ENCODE data around the gene TMOD4.

The TMOD4 gene

GRCh38 chr1:151176514-151177045, 799 bp upstream of the TMOD4 start:
- DNase-seq (ENCODE audit: low read depth in 2 of 3, low spot score in 2 of 3), result no peak

- DNase-seq (ENCODE audit: low read depth in 2 of 3, low spot score in 2 of 3), result no peak
Measured at GRCh38 chr1:151175041-151175741, 590 bp downstream of the TMOD4 start.

- DNase-seq (ENCODE audit: low read depth in 2 of 3, low spot score in 2 of 3), result no peak
Measured at GRCh38 chr1:151171190-151171589, 4.6 kb downstream of the TMOD4 start.

- DNase-seq (ENCODE audit: low read depth in 2 of 3, low spot score in 2 of 3), result no peak
Measured at GRCh38 chr1:151167116-151167515, 8.7 kb downstream of the TMOD4 start.

GRCh38 chr1:151166505-151166956, 9.2 kb downstream of the TMOD4 start:
- DNase-seq (ENCODE audit: low read depth in 2 of 3, low spot score in 2 of 3), result no peak

GRCh38 chr1:151165738-151166504, 9.9 kb downstream of the TMOD4 start, which contains the start of the genes LYSMD1 and SCNM1:
Gene LYSMD1 (minus strand): TSS chr1:151165902. CDS start chr1:151165258, 644 bp downstream.
Gene SCNM1 (plus strand): TSS chr1:151166144. CDS start chr1:151166153, 9 bp downstream.
- DNase-seq (ENCODE audit: low read depth in 2 of 3, low spot score in 2 of 3), result peak; percentile 77 to 84 (median 83)

- DNase-seq (ENCODE audit: low read depth in 2 of 3, low spot score in 2 of 3), result no peak
Measured at GRCh38 chr1:151165281-151165737, 10.5 kb downstream of the TMOD4 start.

- no peak for DNase-seq (ENCODE audit: low read depth in 2 of 3, low spot score in 2 of 3)
Measured at GRCh38 chr1:151164732-151165280, 11.0 kb downstream of the TMOD4 start.

GRCh38 chr1:151159373-151159772, 16.4 kb downstream of the TMOD4 start:
- no peak for DNase-seq (ENCODE audit: low read depth in 2 of 3, low spot score in 2 of 3)

GRCh38 chr1:151158751-151159251, 17.0 kb downstream of the TMOD4 start:
- DNase-seq (ENCODE audit: low read depth in 2 of 3, low spot score in 2 of 3), result no peak

GRCh38 chr1:151158326-151158725, 17.5 kb downstream of the TMOD4 start:
- DNase-seq (ENCODE audit: low read depth in 2 of 3, low spot score in 2 of 3), result peak in 2 of 3 experiments; percentile 26 to 34

- DNase-seq (ENCODE audit: low read depth in 2 of 3, low spot score in 2 of 3), result peak in 2 of 3 experiments; percentile 26 to 41
Measured at GRCh38 chr1:151157067-151157531, 18.7 kb downstream of the TMOD4 start.

- DNase-seq (ENCODE audit: low read depth in 2 of 3, low spot score in 2 of 3), result peak in 1 of 3 experiments; percentile 53
Measured at GRCh38 chr1:151156515-151156819, 19.3 kb downstream of the TMOD4 start, which contains the start of gene TNFAIP8L2. Gene TNFAIP8L2 (plus strand): TSS chr1:151156649. CDS start chr1:151158698, 2,049 bp downstream.

GRCh38 chr1:151147665-151148064, 28.1 kb downstream of the TMOD4 start:
- DNase-seq (ENCODE audit: low read depth in 2 of 3, low spot score in 2 of 3), result no peak

- DNase-seq (ENCODE audit: low read depth in 2 of 3, low spot score in 2 of 3), result no peak
Measured at GRCh38 chr1:151147132-151147503, 28.7 kb downstream of the TMOD4 start.

- peak; percentile 74 to 80 (median 79) for DNase-seq (ENCODE audit: low read depth in 2 of 3, low spot score in 2 of 3)
Measured at GRCh38 chr1:151146412-151147131, 29.2 kb downstream of the TMOD4 start, which contains the start of gene SEMA6C. Gene SEMA6C (minus strand): TSS chr1:151146631. CDS start chr1:151142621, 4,010 bp downstream.

- no peak for DNase-seq (ENCODE audit: low read depth in 2 of 3, low spot score in 2 of 3)
Measured at GRCh38 chr1:151146072-151146411, 29.7 kb downstream of the TMOD4 start.

- DNase-seq (ENCODE audit: low read depth in 2 of 3, low spot score in 2 of 3), result no peak
Measured at GRCh38 chr1:151145304-151146071, 30.3 kb downstream of the TMOD4 start.

GRCh38 chr1:151144474-151145303, 31.1 kb downstream of the TMOD4 start:
- DNase-seq (ENCODE audit: low read depth in 2 of 3, low spot score in 2 of 3), result no peak
